ENCODE data around the gene EFR3B. TPM values are rescaled to one million over a fixed set of nuclear protein-coding genes. Genes with fewer than 3 reads are reported as not detected.

Gene EFR3B
- total and polyA plus RNA-seq, 10 of the 15 experiments (the other 5 are each of a cell fraction or from before 2014, with no cell fraction given) = 0.12 to 3.9 (median 1.8) TPM

DNA sequence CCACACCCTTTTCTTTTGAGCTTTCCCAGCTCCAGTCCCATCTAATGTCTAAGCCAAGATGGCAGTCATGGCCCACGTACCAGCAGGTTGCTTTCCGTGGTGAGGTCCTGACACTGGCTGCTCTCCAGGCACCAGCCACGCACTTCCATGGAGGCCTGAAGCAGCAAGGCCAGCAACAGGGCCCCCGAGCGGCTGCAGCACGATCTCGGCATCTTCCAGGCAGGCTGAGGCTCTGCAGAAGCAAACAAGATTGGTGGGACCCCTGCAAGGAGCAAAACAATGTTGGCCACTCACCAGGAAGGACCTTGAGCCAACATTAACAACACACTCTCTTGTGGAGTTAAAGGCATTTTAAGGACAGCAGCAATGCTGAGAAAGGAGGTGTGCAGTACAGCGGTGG lies 122.7 kb downstream of the EFR3B start:
- RAD21 ChIA-PET (ENCODE audit: unreplicated experiment) = interaction anchor here (0.9 to 5.3 kb wide), 8 partner anchors 12 to 500 kb away, joined by 3 to 79 read pairs (median 8); no protein-coding TSS in a partner anchor
- in situ Hi-C loops (cut with MboI) = no loop called here
- no peaks in the 10 kb centered on the region for H4K20me1 ChIP-seq (ENCODE audit: control insufficient read depth, insufficient read depth)
- CTCF ChIA-PET = interaction anchor here (0.8 to 5.5 kb wide), 9 partner anchors 26 to 490 kb away, joined by 3 to 132 read pairs (median 13); no protein-coding TSS in a partner anchor
- peaks cover 2% of the 10 kb centered on the region for H3K79me2 ChIP-seq (ENCODE audit: control insufficient read depth, insufficient read depth, low read length)
- no peak overlapping the region for H3K9ac ChIP-seq (ENCODE audit: control insufficient read depth, insufficient read depth, low read length)
- peaks cover 18% of the 10 kb centered on the region for H3K4me1 ChIP-seq (ENCODE audit: control insufficient read depth, insufficient read depth, low read length)
- FAIRE-seq = no peak
- 70% methylated on average over 8 of the region's 8 CpGs for WGBS (ENCODE audit: insufficient coverage, insufficient replicate concordance, low lambda C conversion rate, missing lambda C conversion rate)
- H3K9me3 ChIP-seq (replicated peaks; ENCODE audit: control insufficient read depth, insufficient read depth, low read length) = no peaks in the 10 kb centered on the region; the same call in 2 of the 3 replicates
- no peak overlapping the region for H3K27ac ChIP-seq (ENCODE audit: control insufficient read depth, insufficient read depth)
- SMC1A ChIA-PET (ENCODE audit: uncharacterized antibody, unreplicated experiment) = interaction anchor here (0.6 to 6.5 kb wide), 10 partner anchors 22 to 402 kb away, joined by 3 to 70 read pairs (median 4); no protein-coding TSS in a partner anchor
- no peak for TF ChIP-seq SIX5 (IDR thresholded peaks at IDR 0.05; ENCODE audit: low read depth, low read length, severe bottlenecking)
- TF ChIP-seq, protein P1, sequence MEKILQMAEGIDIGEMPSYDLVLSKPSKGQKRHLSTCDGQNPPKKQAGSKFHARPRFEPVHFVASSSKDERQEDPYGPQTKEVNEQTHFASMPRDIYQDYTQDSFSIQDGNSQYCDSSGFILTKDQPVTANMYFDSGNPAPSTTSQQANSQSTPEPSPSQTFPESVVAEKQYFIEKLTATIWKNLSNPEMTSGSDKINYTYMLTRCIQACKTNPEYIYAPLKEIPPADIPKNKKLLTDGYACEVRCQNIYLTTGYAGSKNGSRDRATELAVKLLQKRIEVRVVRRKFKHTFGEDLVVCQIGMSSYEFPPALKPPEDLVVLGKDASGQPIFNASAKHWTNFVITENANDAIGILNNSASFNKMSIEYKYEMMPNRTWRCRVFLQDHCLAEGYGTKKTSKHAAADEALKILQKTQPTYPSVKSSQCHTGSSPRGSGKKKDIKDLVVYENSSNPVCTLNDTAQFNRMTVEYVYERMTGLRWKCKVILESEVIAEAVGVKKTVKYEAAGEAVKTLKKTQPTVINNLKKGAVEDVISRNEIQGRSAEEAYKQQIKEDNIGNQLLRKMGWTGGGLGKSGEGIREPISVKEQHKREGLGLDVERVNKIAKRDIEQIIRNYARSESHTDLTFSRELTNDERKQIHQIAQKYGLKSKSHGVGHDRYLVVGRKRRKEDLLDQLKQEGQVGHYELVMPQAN (conservative IDR thresholded peaks at IDR 0.05) = no peak
- no peak for TF ChIP-seq ZNF622 (IDR thresholded peaks at IDR 0.05)
- TF ChIP-seq NFXL1 (IDR thresholded peaks at IDR 0.05; ENCODE audit: borderline replicate concordance) = no peak
- TF ChIP-seq JUND (IDR thresholded peaks at IDR 0.05; ENCODE audit: low read depth, low read length) = no peak
- TF ChIP-seq MEF2B (IDR thresholded peaks at IDR 0.05; ENCODE audit: partially characterized antibody, poor library complexity, severe bottlenecking) = no peak
- no peak for TF ChIP-seq RAD21 (IDR thresholded peaks at IDR 0.05; ENCODE audit: insufficient read depth, low read depth, low read length)
- TF ChIP-seq CHD1 (IDR thresholded peaks at IDR 0.05; ENCODE audit: low read depth, low read length) = no peak
- no peak for TF ChIP-seq TARDBP (IDR thresholded peaks at IDR 0.05; ENCODE audit: borderline replicate concordance)
- TF ChIP-seq GATAD2B (conservative IDR thresholded peaks at IDR 0.05; ENCODE audit: low read depth) = no peak
- TF ChIP-seq, protein P2, sequence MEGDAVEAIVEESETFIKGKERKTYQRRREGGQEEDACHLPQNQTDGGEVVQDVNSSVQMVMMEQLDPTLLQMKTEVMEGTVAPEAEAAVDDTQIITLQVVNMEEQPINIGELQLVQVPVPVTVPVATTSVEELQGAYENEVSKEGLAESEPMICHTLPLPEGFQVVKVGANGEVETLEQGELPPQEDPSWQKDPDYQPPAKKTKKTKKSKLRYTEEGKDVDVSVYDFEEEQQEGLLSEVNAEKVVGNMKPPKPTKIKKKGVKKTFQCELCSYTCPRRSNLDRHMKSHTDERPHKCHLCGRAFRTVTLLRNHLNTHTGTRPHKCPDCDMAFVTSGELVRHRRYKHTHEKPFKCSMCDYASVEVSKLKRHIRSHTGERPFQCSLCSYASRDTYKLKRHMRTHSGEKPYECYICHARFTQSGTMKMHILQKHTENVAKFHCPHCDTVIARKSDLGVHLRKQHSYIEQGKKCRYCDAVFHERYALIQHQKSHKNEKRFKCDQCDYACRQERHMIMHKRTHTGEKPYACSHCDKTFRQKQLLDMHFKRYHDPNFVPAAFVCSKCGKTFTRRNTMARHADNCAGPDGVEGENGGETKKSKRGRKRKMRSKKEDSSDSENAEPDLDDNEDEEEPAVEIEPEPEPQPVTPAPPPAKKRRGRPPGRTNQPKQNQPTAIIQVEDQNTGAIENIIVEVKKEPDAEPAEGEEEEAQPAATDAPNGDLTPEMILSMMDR (IDR thresholded peaks at IDR 0.05 in 2 of 3, conservative IDR thresholded peaks at IDR 0.05 in 1 of 3; ENCODE audit: control insufficient read depth in 2 of 3, extremely low read depth in 1 of 3, insufficient read depth in 1 of 3, low read depth in 3 of 3, low read length in 3 of 3) = no peak
- no peak for TF ChIP-seq ZBED1 (IDR thresholded peaks at IDR 0.05; ENCODE audit: borderline replicate concordance)
- TF ChIP-seq, protein P3, sequence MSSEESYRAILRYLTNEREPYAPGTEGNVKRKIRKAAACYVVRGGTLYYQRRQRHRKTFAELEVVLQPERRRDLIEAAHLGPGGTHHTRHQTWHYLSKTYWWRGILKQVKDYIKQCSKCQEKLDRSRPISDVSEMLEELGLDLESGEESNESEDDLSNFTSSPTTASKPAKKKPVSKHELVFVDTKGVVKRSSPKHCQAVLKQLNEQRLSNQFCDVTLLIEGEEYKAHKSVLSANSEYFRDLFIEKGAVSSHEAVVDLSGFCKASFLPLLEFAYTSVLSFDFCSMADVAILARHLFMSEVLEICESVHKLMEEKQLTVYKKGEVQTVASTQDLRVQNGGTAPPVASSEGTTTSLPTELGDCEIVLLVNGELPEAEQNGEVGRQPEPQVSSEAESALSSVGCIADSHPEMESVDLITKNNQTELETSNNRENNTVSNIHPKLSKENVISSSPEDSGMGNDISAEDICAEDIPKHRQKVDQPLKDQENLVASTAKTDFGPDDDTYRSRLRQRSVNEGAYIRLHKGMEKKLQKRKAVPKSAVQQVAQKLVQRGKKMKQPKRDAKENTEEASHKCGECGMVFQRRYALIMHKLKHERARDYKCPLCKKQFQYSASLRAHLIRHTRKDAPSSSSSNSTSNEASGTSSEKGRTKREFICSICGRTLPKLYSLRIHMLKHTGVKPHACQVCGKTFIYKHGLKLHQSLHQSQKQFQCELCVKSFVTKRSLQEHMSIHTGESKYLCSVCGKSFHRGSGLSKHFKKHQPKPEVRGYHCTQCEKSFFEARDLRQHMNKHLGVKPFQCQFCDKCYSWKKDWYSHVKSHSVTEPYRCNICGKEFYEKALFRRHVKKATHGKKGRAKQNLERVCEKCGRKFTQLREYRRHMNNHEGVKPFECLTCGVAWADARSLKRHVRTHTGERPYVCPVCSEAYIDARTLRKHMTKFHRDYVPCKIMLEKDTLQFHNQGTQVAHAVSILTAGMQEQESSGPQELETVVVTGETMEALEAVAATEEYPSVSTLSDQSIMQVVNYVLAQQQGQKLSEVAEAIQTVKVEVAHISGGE (CRISPR knock-in tag; IDR thresholded peaks at IDR 0.05) = no peak
- H2AFZ ChIP-seq (ENCODE audit: control insufficient read depth, low read depth, low read length) = no peak overlapping the region
- no TSS peak for BruUV-seq (replicated peaks)
- no peak for ATAC-seq
- no peak overlapping the region for H3K4me3 ChIP-seq
- H3K4me2 ChIP-seq (ENCODE audit: control insufficient read depth, insufficient read depth) = no peak overlapping the region
- peaks cover 5 to 11% of the 10 kb centered on the region in 2 experiments; a peak in 3 of 4 replicates for H3K27me3 ChIP-seq (replicated peaks in 1 of 2; ENCODE audit: control insufficient read depth in 2 of 2, insufficient read depth in 2 of 2, low read length in 1 of 2)
- no peaks in the 10 kb centered on the region for H3K36me3 ChIP-seq (ENCODE audit: control insufficient read depth in 2 of 2, insufficient read depth in 2 of 2, low read length in 1 of 2)
- intact Hi-C loops (cut with micrococcal nuclease; ENCODE audit: unreplicated experiment) = no loop called here
- POLR2A ChIA-PET = interaction anchor here (1.1 kb wide), 1 partner anchor 61 kb away, joined by 4 read pairs; no protein-coding TSS in a partner anchor
- no peak for DNase-seq (ENCODE audit: low read depth, low spot score)
